WTC11 (cell line): ENCODE results near the gene TRAPPC10. TPM values are rescaled to one million over a fixed set of nuclear protein-coding genes. Genes with fewer than 3 reads are reported as not detected.

ENCODE experiments used
- ATAC-seq: fragments of 200-7000 bp; cut with Tn5 transposase; 2 replicates; pipeline ENCODE4 v1.10.0; 2021; ENCODE audit warnings: mild to moderate bottlenecking, moderate library complexity
- CTCF ChIA-PET: fragments of 300-600 bp; sonication (Branson Sonifier 250); formaldehyde crosslinking; loops from one replicate; lab custom pipeline; 2021; ENCODE audit warnings: antibody characterized with exemption; lab: Charles Lee
- POLR2A ChIA-PET: fragments of 350-600 bp; sonication (Branson Sonifier 250); formaldehyde crosslinking; loops from one replicate; lab custom pipeline; 2021; ENCODE audit warnings: antibody characterized with exemption; lab: Charles Lee
- DNase-seq: peaks from one replicate; pipeline ENCODE4 v3.0.0; 2021; ENCODE audit warnings: low spot score
- H3K27ac Mint-ChIP-seq: 2 replicates; pipeline ENCODE4 v1.8.0; 2021; ENCODE audit warnings: mixed read lengths
- H3K27me3 Mint-ChIP-seq: 2 replicates; pipeline ENCODE4 v1.8.0; 2021; ENCODE audit warnings: low read depth, mild to moderate bottlenecking, moderate library complexity, mixed read lengths
- H3K36me3 Mint-ChIP-seq: 2 replicates; pipeline ENCODE4 v1.8.0; 2021; ENCODE audit warnings: mixed read lengths
- H3K4me1 Mint-ChIP-seq: 2 replicates; pipeline ENCODE4 v1.8.0; 2022; ENCODE audit warnings: mixed read lengths
- H3K4me3 Mint-ChIP-seq: 2 replicates; pipeline ENCODE4 v1.8.0; 2021; ENCODE audit warnings: mild to moderate bottlenecking, moderate library complexity, mixed read lengths
- H3K9me3 Mint-ChIP-seq: 2 replicates; pipeline ENCODE4 v1.8.0; 2021; ENCODE audit warnings: mixed read lengths
- AR ChIP-seq: fragments of 250-450 bp; sonication (Bioruptor Pico); IDR thresholded peaks from 2 replicates; pipeline ENCODE4 v1.9.0; 2021; ENCODE audit warnings: mild to moderate bottlenecking
- ARID4B ChIP-seq: sonication (generic); formaldehyde crosslinking; IDR thresholded peaks from 2 replicates; pipeline ENCODE4 v1.8.0; 2023; ENCODE audit warnings: missing genetic modification reagents, mild to moderate bottlenecking, borderline replicate concordance
- ATF2 ChIP-seq: sonication (generic); formaldehyde crosslinking; IDR thresholded peaks from 2 replicates; pipeline ENCODE4 v1.8.1; 2022; ENCODE audit warnings: low read depth, missing genetic modification reagents, borderline replicate concordance
- ATF6 ChIP-seq: sonication (generic); formaldehyde crosslinking; IDR thresholded peaks from 2 replicates; pipeline ENCODE4 v1.8.1; 2023; ENCODE audit warnings: mild to moderate bottlenecking, missing genetic modification reagents
- E2F5 ChIP-seq: sonication (generic); formaldehyde crosslinking; IDR thresholded peaks from 2 replicates; pipeline ENCODE4 v1.8.1; 2022; ENCODE audit warnings: mild to moderate bottlenecking, moderate library complexity, missing genetic modification reagents
- ERG ChIP-seq: fragments of 250-450 bp; sonication (Bioruptor Pico); IDR thresholded peaks from 2 replicates; pipeline ENCODE4 v1.8.0; 2021; ENCODE audit warnings: mild to moderate bottlenecking
- ETV6 ChIP-seq: sonication (generic); formaldehyde crosslinking; IDR thresholded peaks from 2 replicates; pipeline ENCODE4 v1.8.1; 2022; ENCODE audit warnings: mild to moderate bottlenecking, missing genetic modification reagents
- GTF2I ChIP-seq: fragments of 250-450 bp; sonication (Bioruptor Pico); conservative IDR thresholded peaks from 2 replicates; pipeline ENCODE4 v1.4.0; 2021; ENCODE audit warnings: mild to moderate bottlenecking
- JUN ChIP-seq: sonication (generic); formaldehyde crosslinking; IDR thresholded peaks from 2 replicates; pipeline ENCODE4 v1.8.0; 2023; ENCODE audit warnings: mild to moderate bottlenecking, missing genetic modification reagents
- MYBL2 ChIP-seq: sonication (generic); formaldehyde crosslinking; IDR thresholded peaks from 2 replicates; pipeline ENCODE4 v1.8.1; 2023; ENCODE audit warnings: mild to moderate bottlenecking, moderate library complexity, missing genetic modification reagents
- NR3C1 ChIP-seq: sonication (generic); formaldehyde crosslinking; conservative IDR thresholded peaks from 2 replicates; pipeline ENCODE4 v1.8.1; 2023; ENCODE audit warnings: low read depth, mild to moderate bottlenecking, missing genetic modification reagents
- PRDM15 ChIP-seq: sonication (generic); formaldehyde crosslinking; IDR thresholded peaks from 2 replicates; pipeline ENCODE4 v1.8.0; 2022; ENCODE audit warnings: missing genetic modification reagents
- PRRX2 ChIP-seq: fragments of 250-450 bp; sonication (Bioruptor Pico); IDR thresholded peaks from 2 replicates; pipeline ENCODE4 v1.8.0; 2021; ENCODE audit warnings: mild to moderate bottlenecking
- RORB ChIP-seq: fragments of 250-450 bp; sonication (Bioruptor Pico); IDR thresholded peaks from 2 replicates; pipeline ENCODE4 v1.9.0; 2021; ENCODE audit warnings: mild to moderate bottlenecking
- SMAD3 ChIP-seq: sonication (generic); formaldehyde crosslinking; IDR thresholded peaks from 2 replicates; pipeline ENCODE4 v1.8.0; 2022; ENCODE audit warnings: missing genetic modification reagents, mild to moderate bottlenecking, borderline replicate concordance
- ZNF423 ChIP-seq: fragments of 250-450 bp; sonication (Bioruptor Pico); IDR thresholded peaks from 2 replicates; pipeline ENCODE4 v2.1.2; 2022; ENCODE audit warnings: mild to moderate bottlenecking, moderate library complexity
- ZNF671 ChIP-seq: fragments of 250-450 bp; sonication (Bioruptor Pico); IDR thresholded peaks from 2 replicates; pipeline ENCODE4 v1.8.0; 2021; ENCODE audit warnings: mild to moderate bottlenecking
- total RNA-seq: library from RNA; stranded (reverse); gene quantifications from 3 replicates; pipeline ENCODE4 v1.2.3, GENCODE V29; 2021

TRAPPC10 gene
- total RNA-seq, 1 experiment from 2014 or later: 34.5 TPM

GRCh38 chr21:44059710-44060109 is 47.6 kb downstream of the TRAPPC10 start:
- no peak overlapping the region for H3K4me3 Mint-ChIP-seq
- ChIA-PET CTCF (no interaction called here), POLR2A (no interaction called here)
- H3K27me3 Mint-ChIP-seq: no peaks in the 10 kb centered on the region
- DNase-seq (no peak), ATAC-seq (no peak)
- H3K4me1 Mint-ChIP-seq: no peaks in the 10 kb centered on the region
- peaks cover 32% of the 10 kb centered on the region for H3K36me3 Mint-ChIP-seq
- no peak overlapping the region for H3K27ac Mint-ChIP-seq
- TF ChIP-seq ATF6 (CRISPR knock-in tag) (no peak), NR3C1 (CRISPR knock-in tag) (no peak), ARID4B (CRISPR knock-in tag) (no peak), SMAD3 (CRISPR knock-in tag) (no peak), E2F5 (CRISPR knock-in tag) (no peak), PRRX2 (CRISPR knock-in tag) (no peak), ATF2 (CRISPR knock-in tag) (no peak)
- H3K9me3 Mint-ChIP-seq: no peaks in the 10 kb centered on the region

GRCh38 chr21:44062380-44062779 is 50.3 kb downstream of the TRAPPC10 start:
- DNase-seq: no peak
- Mint-ChIP-seq H3K27me3 (no peaks in the 10 kb centered on the region), H3K36me3 (peaks cover 30% of the 10 kb centered on the region), H3K27ac (no peak overlapping the region), H3K4me1 (peaks cover 5% of the 10 kb centered on the region; the same call in 1 of the 2 replicates), H3K4me3 (no peak overlapping the region), H3K9me3 (no peaks in the 10 kb centered on the region)
- ChIA-PET POLR2A (no interaction called here), CTCF (no interaction called here)
- no peak for ATAC-seq
- TF ChIP-seq AR (CRISPR knock-in tag) (no peak), JUN (CRISPR knock-in tag) (no peak), ZNF423 (CRISPR knock-in tag) (no peak), RORB (CRISPR knock-in tag) (no peak), ZNF671 (CRISPR knock-in tag) (no peak), PRDM15 (no peak), MYBL2 (CRISPR knock-in tag) (no peak), ETV6 (CRISPR knock-in tag) (no peak), GTF2I (CRISPR knock-in tag) (no peak), ERG (CRISPR knock-in tag) (no peak)
